ENCODE results near the gene C1S. TPM values are rescaled to one million over a fixed set of nuclear protein-coding genes. Genes with fewer than 3 reads are reported as not detected.
A peak's percentile ranks its signal among the peaks of the same experiment; 100 is the strongest.

The C1S gene
- total and polyA plus RNA-seq, 2 of the 4 experiments (the other 2 are of a cell fraction): 49.6 to 85.4 TPM

- H4K20me1 ChIP-seq (ENCODE audit: insufficient read depth, low read length): no peaks in the 10 kb centered on the region
- dilution Hi-C loops (cut with HindIII; ENCODE audit: low sequenced_read_pairs, unreplicated experiment) (no loop called here), intact Hi-C loops (cut with micrococcal nuclease) (no loop called here), in situ Hi-C loops (cut with MboI; ENCODE audit: low sequenced_read_pairs) (no loop called here)
- H3K4me1 ChIP-seq (ENCODE audit: control insufficient read depth, insufficient read depth, low read length): peaks cover 26% of the 10 kb centered on the region
- no peak overlapping the region for H4K5ac ChIP-seq (ENCODE audit: low read depth, low read length)
- no peak overlapping the region for H3K4ac ChIP-seq (ENCODE audit: low read depth, low read length)
- H2AK5ac ChIP-seq (ENCODE audit: low read depth, low read length): no peak overlapping the region
- no peak overlapping the region for H2AK9ac ChIP-seq (replicated peaks; ENCODE audit: low read depth, low read length, poor library complexity)
- no peaks in the 10 kb centered on the region for H3K9me3 ChIP-seq (ENCODE audit: control insufficient read depth, insufficient read depth, low read length)
- ATAC-seq (ENCODE audit: low read depth) (no peak), DNase-seq (no peak)
- H3K36me3 ChIP-seq (ENCODE audit: control insufficient read depth, insufficient read depth, low read length): peaks cover 59% of the 10 kb centered on the region
- TF ChIP-seq POLR2A (IDR thresholded peaks at IDR 0.05; ENCODE audit: low read depth, low read length) (no peak), BHLHE40 (IDR thresholded peaks at IDR 0.05; ENCODE audit: low read depth, low read length) (no peak), NFE2L2 (IDR thresholded peaks at IDR 0.05; ENCODE audit: low read depth, low read length) (no peak)
- WGBS, 2 experiments (ENCODE audit: extremely low coverage in 2 of 2, insufficient read length in 1 of 2): 93% methylated on average over 7 of the region's 11 CpGs; no CpG with 5 or more reads in 1 of the 2 experiments
- no peak overlapping the region for H2BK20ac ChIP-seq (ENCODE audit: low read depth, low read length)
- no peak overlapping the region for H3K56ac ChIP-seq (ENCODE audit: extremely low read depth, insufficient read depth, low read length)
- H2BK15ac ChIP-seq (ENCODE audit: low read depth, low read length): no peak overlapping the region
- H2AFZ ChIP-seq (replicated peaks; ENCODE audit: low read length, poor library complexity): no peak overlapping the region
- peaks cover 24% of the 10 kb centered on the region for H3K9me1 ChIP-seq (ENCODE audit: insufficient read depth, low read length)
- H3K27ac ChIP-seq (ENCODE audit: insufficient read depth, low read length): no peak overlapping the region
- H3K23ac ChIP-seq (ENCODE audit: low read depth, low read length): no peak overlapping the region
- CTCF ChIA-PET: interaction anchor here (1.1 kb wide), 1 partner anchor 29 kb away, joined by 4 read pairs; the partner anchor contains the start of gene C1S
- no peak overlapping the region for H3K14ac ChIP-seq (replicated peaks; ENCODE audit: low read depth, low read length)
- H4K8ac ChIP-seq (ENCODE audit: low read depth in 2 of 2, low read length in 2 of 2): no peak overlapping the region
- H2BK5ac ChIP-seq (ENCODE audit: low read depth, low read length, poor library complexity, severe bottlenecking): no peak overlapping the region
- H3K4me3 ChIP-seq (ENCODE audit: insufficient read depth, low read depth, low read length): no peak overlapping the region
- peaks cover 13 to 28% of the 10 kb centered on the region in 2 experiments; a peak in 3 of 4 replicates for H3K79me1 ChIP-seq (ENCODE audit: low read depth in 1 of 2, low read length in 2 of 2)
- H3K18ac ChIP-seq (ENCODE audit: low read depth, low read length): no peak overlapping the region
- no peak overlapping the region for H3K9ac ChIP-seq (ENCODE audit: low read depth, low read length)
- BruUV-seq (replicated peaks): TSS peak; percentile 98
- H2BK120ac ChIP-seq (ENCODE audit: low read depth, low read length): no peak overlapping the region
- H3K27me3 ChIP-seq (ENCODE audit: control insufficient read depth, insufficient read depth, low read length): no peaks in the 10 kb centered on the region
- POLR2A ChIA-PET (ENCODE audit: unreplicated experiment): no interaction called here
- H4K91ac ChIP-seq (ENCODE audit: insufficient read depth, low read depth, low read length): no peak overlapping the region
- no peak overlapping the region for H3K4me2 ChIP-seq (ENCODE audit: low read depth, low read length)
Observed at GRCh38 chr12:7089196-7089871, 28.8 kb downstream of the C1S start.

Data from IMR-90 (cell line).